Measurements from ENCODE around the gene C14orf119.

GRCh38 chr14:23125933-23126524 lies 30.7 kb downstream of the C14orf119 start:
- TF ChIP-seq POLR2AphosphoS5 (IDR thresholded peaks at IDR 0.05; ENCODE audit: low read depth, low read length) (no peak), POLR2A (IDR thresholded peaks at IDR 0.05; ENCODE audit: low read depth, low read length) (no peak)
